ENCODE data around the gene PDE4A.
"Not testable (repeated sequence)": the region's sequence is repeated elsewhere in the genome, so short reads cannot be mapped to it uniquely, and the experiment has no call there.

DNA sequence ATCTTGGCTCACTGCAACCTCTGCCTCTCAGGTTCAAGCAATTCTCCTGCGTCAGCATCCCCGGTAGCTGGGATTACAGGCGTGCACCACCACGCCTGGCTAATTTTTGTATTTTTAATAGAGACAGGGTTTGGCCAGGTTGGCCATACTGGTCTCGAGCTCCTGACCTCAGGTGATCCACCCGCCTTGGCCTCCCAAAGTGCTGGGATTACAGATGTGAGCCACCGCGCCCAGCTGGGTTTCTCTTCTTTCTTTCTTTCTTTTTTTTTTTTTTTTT, 37.2 kb upstream of the PDE4A start:
- TF ChIP-seq, protein P1, sequence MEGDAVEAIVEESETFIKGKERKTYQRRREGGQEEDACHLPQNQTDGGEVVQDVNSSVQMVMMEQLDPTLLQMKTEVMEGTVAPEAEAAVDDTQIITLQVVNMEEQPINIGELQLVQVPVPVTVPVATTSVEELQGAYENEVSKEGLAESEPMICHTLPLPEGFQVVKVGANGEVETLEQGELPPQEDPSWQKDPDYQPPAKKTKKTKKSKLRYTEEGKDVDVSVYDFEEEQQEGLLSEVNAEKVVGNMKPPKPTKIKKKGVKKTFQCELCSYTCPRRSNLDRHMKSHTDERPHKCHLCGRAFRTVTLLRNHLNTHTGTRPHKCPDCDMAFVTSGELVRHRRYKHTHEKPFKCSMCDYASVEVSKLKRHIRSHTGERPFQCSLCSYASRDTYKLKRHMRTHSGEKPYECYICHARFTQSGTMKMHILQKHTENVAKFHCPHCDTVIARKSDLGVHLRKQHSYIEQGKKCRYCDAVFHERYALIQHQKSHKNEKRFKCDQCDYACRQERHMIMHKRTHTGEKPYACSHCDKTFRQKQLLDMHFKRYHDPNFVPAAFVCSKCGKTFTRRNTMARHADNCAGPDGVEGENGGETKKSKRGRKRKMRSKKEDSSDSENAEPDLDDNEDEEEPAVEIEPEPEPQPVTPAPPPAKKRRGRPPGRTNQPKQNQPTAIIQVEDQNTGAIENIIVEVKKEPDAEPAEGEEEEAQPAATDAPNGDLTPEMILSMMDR (IDR thresholded peaks at IDR 0.05), result not testable (repeated sequence)
- not testable (repeated sequence) for TF ChIP-seq POLR2A, POLR2AphosphoS5, EP300 (IDR thresholded peaks at IDR 0.05)
